HG02943 (cell line): ENCODE measurements around the gene GRAMD1B.
A peak's percentile ranks its signal among the peaks of the same experiment; 100 is the strongest.

ENCODE experiments used
- ATAC-seq: cut with Tn5 transposase; IDR thresholded peaks from one replicate; pipeline ENCODE4 v1.9.1; 2021; ENCODE audit warnings: mild to moderate bottlenecking, low read depth, moderate library complexity; ENCODE audit not compliant: unreplicated experiment

Gene GRAMD1B

DNA sequence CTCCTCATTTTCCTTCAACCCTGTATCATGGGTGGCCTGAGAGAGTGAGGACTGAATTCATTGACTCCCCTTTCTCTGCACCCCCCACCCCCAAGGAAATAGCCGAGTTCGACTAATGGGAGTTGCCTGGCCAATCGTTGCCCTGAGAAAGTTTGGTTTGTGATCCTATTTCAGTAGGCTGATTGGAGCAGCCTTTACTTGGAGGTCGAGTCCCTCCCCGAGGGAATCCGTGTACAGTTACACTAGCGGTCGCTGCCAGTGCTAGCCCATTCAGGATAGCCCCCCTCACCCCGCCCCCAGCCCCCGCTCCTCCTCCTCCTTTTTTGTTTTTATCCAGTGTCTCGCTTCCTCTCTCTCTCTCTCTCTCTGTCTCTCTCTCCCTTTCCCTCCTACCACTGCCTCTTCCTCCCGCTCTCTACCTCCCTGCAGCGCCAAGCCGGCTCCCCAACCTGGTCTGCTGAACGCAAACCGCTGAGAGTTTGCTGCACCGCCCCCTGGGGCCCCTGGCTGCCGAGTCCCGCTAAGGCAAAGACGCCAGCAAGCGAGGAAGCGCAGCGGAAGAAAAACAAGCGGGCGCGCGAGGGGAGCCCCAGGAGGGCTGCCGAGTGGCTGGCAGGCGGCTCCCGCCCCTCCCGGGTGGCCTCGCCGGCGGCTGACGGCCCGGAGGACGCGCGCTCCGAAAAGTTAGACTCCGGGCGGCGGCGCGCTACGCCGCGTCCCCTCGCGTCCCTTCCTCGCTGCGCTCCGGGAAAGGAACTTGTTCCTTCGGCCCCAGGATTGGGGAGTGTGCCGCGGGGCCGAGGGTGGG, at the start of gene GRAMD1B:
Gene GRAMD1B, plus strand, starts transcription at position 357 of the 808 bp plus-strand sequence. CDS start 524 bp downstream, outside the sequence.
- peak; percentile 64 for ATAC-seq

DNA sequence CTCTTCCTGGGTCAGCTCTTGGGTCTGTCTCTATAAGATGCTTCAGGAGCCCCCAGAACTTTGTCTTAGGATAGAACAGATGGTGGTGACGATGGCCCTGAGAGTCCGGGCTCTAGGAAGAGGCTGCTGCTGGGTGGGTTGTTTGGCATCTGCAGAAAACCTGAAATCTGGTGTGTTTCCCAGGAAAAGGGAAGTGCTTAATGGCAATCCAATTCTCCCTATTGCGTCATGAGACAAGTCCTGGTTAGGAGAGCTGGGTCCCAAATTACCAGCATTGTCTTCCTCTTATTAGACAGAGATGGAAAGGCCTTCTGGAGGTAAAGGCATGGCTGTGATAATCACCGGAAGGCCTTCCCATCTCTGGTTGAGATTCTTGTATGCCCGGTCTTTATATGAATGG, 48.9 kb upstream of the GRAMD1B start:
- no peak for ATAC-seq

DNA sequence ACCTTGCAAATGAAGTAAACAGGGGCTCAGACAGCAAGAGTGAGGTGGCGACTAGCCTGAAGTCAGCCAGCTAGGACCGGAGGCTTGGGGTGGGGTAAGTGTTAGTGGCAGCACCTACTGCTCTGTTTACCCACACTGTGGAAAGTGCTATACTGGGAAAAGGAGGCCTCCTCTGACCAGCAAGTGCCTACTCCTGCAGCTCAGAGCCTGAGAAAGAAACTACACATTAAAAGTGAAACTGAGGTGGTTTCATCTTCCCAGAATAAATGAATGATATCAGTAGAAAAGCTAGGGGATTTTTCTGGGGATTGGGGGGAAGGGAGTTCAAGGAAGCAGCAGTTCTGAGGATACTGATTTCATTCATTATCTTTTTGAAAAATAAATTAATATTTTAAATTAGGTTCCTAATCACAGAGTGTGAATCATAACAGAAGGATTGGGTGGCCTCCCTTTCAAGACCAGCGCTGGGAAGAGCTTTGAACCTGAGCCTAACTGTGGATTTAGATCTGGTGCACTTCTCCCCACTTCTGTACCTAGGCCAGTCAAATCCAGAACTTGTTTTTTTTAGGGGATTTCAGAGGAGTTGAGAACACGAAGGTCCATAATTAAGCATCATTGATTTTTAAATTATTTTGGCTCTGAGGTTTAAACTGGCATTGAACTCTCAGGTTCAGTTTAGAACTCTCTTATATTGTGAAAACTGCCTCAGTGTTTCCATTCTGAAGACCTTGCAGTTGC, 48.1 kb upstream of the GRAMD1B start:
- ATAC-seq, result peak; percentile 72

DNA sequence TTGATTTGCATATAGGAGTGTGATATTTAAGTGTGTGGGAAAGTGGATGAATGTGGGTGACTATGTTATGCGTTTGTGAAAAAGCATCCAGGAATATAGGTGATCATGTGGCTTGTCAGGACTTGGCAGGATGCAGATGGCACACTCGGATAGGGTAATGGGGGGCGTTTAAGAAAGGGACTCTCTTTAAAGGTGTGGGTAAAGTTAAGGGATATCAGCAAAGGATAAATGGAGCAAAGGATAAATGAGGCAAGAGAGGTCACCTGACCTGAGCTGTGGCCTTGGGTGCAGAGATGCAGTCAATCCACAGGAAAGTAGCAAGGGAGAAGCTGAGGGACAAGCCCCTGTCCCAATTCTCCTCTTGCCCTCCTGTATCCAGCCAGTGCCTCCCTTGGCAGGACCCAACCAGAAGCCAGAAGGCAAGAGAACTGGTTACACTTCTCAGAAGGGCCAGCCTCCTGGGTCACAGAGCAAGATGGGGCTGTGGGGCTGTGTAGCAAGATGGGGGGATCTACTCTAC, 47.5 kb upstream of the GRAMD1B start:
- no peak for ATAC-seq

DNA sequence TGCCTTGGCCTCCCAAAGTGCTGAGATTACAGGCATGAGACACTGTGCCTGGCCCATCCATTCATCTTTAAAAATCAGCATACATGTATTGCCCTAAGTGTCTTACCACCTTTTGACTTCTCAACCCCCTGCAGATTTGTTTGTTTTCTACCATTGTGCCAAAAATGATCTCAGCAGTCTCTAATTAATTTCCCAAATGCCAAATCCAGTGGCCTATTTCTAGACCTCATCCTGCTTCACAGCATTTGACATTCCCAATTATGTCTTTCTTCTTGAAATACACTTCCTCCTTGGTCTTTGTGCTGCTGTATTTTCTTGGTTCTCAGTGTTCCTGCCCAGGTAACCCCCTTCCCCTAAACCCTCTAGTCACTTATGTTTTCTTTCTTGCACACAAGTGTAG, 46.0 kb upstream of the GRAMD1B start:
- no peak for ATAC-seq

DNA sequence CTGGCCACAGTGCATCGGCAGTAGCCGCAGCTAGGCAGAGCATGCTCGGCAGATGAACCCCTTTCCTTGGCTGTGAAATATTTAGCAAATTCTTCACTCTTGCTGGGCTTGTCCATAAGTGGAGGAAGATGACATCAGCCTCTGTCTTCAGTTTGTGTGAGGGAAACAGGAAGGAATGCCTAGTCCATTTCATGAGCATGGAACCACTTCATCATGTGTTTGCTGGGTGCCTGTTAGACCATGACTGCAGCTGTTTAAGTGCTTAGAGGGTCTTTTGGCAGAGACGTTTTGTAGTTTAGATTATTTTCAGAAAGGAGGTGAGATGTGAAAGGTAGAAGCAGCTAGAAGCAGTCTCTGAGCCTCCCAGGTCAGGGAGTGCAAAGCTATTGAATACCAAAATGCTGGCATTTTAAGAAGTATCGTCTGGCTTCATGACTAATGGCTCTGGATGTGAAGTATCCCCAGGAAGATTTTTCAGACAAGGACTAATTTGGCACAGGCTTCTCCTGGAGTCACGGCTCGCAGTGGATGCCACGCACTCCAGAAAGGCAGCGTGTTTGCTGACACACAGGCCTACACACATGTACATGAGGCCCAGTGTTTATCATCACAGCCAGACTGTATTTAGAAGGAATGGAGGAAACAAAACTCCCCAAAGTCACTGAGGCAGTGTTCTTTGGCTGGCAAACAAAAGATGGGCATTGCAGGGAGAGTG, 43.1 kb upstream of the GRAMD1B start:
- no peak for ATAC-seq

DNA sequence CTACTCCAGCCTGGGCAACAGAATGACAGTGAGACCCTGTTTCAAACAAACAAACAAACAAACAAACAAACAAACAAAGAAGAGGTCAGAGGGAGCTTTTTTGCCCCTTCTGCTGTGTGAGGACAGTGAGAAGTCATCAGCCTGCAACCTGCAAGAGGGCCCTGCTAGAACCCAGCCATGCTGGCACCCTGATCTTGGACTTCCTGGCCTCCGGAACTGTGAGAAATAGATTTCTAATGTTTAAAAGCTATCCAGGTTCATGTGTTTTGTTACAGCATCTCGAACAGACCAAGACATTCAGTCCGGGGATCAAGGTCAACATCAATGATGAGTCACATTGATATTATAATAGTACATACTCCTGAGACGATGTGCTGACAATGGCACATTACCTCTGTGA, 41.4 kb upstream of the GRAMD1B start:
- ATAC-seq, result no peak

DNA sequence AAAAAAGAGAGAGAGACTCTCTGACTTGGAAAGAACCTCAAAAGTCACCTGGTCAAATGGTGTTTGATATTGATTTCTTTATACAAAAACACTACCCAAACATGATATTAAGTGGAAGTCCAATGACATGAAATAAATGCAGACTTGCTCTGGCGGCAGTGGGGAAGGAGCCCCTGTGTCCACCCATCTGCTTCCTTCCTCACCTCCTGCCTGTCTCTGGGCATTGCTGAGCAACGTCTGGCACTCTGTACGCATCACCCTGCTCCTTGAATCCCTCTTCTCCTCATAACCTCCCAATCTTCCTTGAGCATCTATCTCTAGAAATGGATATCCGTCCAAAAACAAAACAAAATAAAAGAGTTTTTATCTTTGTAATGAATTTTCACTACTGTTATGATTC, 39.9 kb upstream of the GRAMD1B start:
- ATAC-seq, result no peak

DNA sequence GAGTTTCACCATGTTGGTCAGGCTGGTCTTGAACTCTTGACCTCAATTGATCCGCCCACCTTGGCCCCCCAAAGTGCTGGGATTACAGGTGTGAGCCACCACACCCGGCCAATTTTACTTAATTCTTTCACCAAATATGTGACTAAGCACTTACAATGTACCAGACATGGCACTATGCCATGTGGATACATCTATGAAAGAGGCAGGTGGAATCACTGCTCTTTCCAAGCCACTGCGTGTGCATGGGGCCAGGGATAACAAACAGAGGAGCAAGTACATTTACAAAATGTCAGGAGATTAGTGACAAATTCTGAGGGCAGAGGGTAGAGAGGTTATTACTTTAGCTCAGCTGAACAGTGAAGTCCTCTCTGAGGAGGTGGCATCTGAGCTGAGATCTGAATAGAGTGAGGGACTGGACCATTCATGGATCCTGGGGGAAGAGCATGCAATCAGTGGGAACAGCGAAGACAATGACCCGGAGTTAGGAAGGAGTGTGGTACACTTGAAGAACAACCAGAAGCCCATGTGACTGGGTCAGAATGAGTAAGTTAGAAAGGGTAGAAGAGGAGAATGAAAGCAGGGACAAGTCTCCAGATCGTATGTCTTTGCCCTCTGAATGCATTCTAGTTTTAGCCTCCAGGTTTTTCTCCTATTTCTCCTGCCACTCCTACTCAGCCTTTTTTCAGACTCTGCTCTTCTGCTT, 38.3 kb upstream of the GRAMD1B start:
- ATAC-seq, result no peak

DNA sequence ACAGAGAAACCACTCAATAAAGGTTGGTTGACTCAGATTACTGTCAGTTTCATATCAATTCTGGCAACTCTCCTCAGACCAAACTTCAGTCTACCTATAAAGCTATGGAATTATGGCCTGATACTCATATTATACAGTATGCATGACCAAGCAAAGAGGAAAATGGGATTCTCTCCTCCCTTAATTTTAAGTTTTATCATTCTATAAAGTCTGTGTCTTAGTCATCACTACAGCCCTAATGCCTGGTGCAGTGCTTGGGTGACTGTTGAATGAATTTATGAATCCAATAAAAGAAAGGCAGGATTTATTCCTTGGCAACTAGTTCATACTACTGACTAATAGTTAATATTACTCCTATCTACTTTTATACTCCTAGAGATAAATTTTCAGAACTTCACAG, 37.6 kb upstream of the GRAMD1B start:
- no peak for ATAC-seq

DNA sequence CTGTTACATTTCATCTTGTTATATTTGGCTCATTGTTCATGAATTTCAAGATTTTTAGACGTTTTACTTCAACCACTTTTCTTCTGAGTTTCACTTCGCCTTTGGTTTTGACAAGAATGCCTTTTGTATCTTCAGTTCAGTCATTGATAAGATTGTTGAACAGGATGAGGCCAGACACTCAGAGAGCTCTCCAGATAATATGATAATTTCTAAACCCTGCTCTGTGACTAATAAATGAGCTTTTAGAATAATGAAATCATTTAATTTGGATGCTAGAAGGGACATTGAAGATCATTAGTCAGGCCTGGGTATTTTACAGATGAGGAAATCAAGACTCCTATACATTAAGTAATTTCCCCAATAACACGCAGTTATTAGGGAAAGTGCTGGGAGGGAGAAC, 37.2 kb upstream of the GRAMD1B start:
- no peak for ATAC-seq

DNA sequence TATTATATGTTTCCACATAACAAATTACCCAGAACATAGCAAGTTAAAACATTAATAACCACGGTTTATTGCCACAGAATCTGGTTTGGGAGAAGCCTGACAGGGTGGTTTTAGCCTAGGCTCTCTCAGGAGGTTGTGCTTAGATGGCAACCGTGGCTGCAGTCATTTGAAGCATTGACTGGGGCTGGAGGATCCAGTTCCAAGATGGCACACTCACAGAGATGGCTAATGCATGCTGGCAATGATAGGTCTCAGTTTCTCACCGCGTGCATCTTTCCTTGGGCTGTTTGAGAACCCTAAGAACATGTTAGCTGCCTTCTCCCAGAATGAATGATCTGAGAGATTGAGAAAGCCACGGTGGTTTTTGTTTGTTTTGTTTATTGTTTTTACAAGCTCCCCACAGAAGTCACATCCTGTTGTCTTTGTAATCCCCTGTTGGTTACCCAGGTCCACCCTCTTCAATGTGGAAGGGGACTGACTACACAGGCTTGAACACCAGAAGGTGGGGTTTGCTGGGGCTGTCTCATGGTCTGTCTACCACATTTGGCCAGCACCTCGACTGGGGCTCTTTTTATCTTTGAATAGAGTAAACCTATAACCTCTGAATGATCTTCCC, 36.6 kb upstream of the GRAMD1B start:
- ATAC-seq, result no peak

DNA sequence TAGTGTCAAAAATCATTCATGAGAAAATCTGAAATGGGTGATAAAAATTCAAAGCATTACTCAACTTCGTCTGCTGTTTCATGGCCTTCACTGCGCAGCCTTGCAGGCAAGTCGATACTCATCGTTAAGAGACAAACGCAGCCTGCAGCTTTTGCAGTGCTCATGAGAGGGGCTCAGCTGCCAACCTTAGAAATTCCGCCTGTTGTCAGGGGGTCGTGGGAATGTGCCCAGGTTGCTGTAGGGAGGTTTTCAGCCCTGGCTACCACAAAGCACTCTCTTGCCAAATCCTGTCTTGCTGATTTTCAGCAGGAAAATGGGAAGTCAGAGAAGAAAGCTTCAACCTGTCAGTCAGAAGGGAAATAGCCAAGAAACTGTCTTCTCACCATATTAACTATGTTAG, 25.4 kb upstream of the GRAMD1B start:
- ATAC-seq, result no peak

DNA sequence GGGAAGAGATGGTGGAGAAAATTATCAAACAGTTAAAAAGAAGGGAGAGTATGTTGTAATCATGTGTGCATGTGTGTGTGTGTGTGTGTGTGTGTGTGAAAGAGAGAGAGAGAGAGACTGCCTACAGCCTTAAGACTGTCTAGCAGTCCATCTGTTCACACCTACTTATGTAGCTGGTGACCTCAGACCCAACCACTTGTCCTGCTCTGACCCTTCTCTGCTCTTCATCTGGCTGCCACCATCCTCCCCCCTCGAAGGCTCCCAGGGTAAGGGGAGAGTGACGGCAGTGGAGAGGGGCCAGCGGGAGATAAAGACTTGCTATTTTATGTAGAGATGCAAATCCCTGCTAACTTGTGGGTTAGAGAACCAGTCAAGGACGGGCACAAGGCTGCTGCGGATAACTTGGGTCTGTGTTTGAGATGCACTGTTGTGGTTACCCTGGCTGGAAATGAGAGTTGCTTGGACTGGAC, 24.9 kb upstream of the GRAMD1B start:
- ATAC-seq, result no peak

DNA sequence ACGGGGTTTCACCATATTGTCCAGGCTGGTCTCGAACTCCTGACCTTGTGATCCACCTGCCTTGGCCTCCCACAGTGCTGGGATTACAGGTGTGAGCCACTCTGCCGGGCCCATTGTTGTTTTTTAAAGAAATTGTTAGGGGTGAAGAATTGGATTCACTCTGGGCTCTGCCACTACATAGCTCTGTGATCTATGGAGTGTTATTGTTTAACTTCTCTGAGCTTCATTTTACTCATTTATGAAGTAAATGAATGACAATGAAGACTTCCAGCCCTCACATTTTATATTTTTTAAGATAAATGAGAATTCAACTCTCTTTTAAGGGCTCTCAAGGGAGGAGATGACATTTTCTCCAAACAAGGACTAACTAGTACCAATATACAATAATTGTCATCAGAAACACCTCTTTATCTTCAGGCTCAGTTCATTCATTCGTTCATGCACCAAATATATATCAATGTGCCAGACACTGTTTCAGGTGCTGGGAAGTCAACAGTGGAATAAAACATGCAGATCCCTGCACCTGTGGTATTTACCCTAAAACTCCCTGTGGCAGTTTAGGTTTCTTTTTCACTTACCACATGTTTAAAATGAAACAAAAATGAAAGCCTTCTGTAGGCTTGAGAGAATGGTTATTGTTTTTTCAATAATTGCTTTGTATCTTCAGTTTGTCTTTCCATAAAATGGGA, 23.5 kb upstream of the GRAMD1B start:
- ATAC-seq, result no peak

DNA sequence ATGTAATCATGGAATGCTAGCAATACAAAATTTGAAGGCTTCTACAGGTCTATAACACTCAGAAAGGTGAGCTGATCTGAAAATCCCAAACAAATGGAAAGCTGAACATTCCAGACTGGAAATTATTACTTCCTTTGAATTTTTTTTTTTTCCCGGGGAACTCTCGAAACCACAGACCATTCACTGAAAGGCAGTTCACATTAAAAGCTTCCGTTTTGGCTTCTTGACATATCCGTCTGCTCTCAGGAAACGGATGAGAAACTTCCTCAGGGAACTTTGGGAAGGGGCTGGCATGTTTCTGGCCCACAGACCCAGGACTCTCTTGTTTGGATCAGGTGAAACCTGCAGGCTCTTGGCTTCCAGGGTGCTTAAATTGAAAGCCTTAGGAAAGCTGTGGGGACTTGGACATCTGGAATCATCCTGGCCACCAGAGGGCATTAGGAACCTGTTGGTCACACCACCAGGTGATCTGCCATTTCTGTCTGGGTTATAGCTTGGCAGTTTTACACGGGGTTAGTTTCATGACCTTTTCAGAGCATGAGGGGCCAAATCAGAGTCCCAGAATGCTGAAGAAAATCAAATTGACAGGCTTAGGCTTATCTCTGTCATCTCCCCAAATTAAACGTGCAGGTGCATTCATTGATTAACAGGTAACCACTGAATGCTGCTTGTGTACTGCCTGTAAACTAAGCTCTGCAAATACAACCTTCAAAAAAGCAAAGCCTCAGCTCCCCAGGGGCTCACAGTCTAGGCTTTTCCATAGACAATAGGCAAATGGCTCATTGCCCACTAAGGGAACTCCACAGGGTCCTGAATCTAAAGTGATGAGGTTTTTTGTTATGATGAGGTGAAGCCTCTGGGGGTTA, 22.7 kb upstream of the GRAMD1B start:
- ATAC-seq, result no peak

DNA sequence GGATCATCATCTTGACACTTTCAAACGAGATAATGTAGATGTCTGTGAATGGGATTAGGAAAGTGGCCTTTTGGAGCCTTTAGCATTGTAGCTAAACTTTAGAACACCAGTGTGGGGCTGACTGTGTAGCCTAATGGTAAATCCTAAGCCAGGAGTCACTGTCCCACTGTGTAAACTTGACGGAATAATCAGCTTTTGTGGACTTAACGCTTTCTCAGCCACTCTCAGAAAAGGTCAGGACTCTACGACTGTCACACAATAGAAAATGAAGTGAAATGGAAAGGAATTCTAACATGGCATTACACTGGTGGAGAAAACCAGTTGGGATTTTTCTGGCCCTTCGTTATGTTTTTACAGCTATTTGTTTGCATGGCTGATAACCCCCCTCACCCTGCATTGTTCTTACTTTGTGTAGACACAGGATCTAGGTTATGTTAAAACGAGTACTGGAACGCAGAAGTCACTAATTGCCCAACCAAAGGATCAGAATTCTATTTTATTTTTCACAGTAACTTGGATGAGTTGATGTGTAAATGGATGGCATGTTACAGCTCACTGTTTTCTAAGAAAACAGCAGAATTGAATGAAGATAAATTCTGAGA, 22.0 kb upstream of the GRAMD1B start:
- ATAC-seq, result no peak
